ENCODE measurements around the gene RBM38. TPM values are rescaled to one million over a fixed set of nuclear protein-coding genes. Genes with fewer than 3 reads are reported as not detected.

RBM38 gene
- total and polyA plus RNA-seq, 9 donors = 31.7 to 63.7 (median 55.2) TPM

DNA sequence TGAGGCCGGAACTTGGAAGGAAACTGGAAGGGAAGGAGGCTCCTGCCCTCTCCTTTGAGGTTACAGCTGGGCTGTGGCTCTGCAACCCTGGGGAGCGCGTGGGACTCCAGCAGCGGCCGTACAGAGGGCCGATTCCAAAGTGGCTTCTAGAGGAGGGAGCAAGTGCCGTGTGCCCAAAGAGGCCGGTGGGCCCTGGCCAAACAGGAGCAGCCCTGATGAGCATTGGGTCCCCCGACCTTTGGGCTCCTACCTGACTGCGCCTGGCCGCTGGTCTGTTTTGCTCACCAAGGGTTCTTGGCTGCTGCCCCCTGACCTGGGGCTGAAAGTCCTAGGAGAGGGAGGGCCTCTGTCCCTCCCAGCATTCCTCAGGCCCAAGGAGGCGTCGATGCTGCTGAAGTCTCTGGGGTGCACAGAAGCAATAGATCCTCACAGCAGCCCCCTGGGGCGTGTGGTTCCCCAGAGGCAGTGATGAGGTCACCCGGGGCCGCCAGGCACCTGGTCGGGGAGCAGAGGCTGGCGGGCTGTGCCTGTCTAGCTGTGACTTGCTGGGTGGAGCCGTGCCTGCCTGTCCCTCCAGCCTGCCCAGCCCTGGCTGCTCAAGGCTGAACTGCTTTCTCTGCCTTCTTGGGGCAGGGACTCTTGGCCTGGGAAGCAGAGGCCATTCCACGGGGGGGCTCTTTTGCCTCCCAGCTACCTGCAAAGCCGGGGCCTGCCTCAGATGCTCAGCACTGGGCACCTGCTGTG, 9.8 kb downstream of the RBM38 start:
- Histone ChIP-seq H3K27me3 (ENCODE audit: control insufficient read depth, insufficient read depth, low read length) (no peaks in the 10 kb centered on the region), H3K4me3 (ENCODE audit: low read length) (no peak overlapping the region), H3K4me1 (ENCODE audit: control insufficient read depth, insufficient read depth, low read length) (peaks cover 54% of the 10 kb centered on the region), H3K9me3 (replicated peaks; ENCODE audit: control insufficient read depth, low read depth, low read length) (no peaks in the 10 kb centered on the region), H3K27ac (ENCODE audit: low read length) (no peak overlapping the region), H3K36me3 (ENCODE audit: control insufficient read depth, insufficient read depth, low read length) (peaks cover 77% of the 10 kb centered on the region)
- 86% methylated on average over 21 of the region's 21 CpGs for WGBS (ENCODE audit: insufficient coverage)
- DNase-seq = no peak

DNA sequence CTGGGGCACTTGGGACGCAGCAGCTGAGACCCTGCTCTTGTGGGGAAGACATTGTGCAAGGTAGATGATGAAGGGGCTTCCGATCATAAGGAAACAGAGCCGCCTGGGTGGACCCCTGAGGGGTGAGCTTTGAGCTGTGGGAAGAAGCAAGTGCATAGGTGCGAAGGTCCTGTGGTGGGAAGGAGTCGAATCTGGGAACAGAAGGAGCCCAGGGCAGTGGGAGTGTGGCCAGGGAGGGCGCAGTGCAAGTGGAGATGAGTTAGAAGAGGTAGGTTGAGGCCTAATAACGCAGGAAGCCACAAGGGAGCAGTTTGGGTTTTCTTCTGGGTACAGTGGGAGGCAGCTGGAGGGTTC, 10.3 kb downstream of the RBM38 start:
- 91% methylated on average over 7 of the region's 7 CpGs for WGBS (ENCODE audit: insufficient coverage)
- H3K36me3 ChIP-seq (ENCODE audit: control insufficient read depth, insufficient read depth, low read length) = peaks cover 75% of the 10 kb centered on the region
- no peak overlapping the region for H3K27ac ChIP-seq (ENCODE audit: low read length)
- H3K27me3 ChIP-seq (ENCODE audit: control insufficient read depth, insufficient read depth, low read length) = no peaks in the 10 kb centered on the region
- no peak for DNase-seq
- H3K4me1 ChIP-seq (ENCODE audit: control insufficient read depth, insufficient read depth, low read length) = peaks cover 49% of the 10 kb centered on the region
- no peak overlapping the region for H3K4me3 ChIP-seq (ENCODE audit: low read length)
- H3K9me3 ChIP-seq (replicated peaks; ENCODE audit: control insufficient read depth, low read depth, low read length) = no peaks in the 10 kb centered on the region

DNA sequence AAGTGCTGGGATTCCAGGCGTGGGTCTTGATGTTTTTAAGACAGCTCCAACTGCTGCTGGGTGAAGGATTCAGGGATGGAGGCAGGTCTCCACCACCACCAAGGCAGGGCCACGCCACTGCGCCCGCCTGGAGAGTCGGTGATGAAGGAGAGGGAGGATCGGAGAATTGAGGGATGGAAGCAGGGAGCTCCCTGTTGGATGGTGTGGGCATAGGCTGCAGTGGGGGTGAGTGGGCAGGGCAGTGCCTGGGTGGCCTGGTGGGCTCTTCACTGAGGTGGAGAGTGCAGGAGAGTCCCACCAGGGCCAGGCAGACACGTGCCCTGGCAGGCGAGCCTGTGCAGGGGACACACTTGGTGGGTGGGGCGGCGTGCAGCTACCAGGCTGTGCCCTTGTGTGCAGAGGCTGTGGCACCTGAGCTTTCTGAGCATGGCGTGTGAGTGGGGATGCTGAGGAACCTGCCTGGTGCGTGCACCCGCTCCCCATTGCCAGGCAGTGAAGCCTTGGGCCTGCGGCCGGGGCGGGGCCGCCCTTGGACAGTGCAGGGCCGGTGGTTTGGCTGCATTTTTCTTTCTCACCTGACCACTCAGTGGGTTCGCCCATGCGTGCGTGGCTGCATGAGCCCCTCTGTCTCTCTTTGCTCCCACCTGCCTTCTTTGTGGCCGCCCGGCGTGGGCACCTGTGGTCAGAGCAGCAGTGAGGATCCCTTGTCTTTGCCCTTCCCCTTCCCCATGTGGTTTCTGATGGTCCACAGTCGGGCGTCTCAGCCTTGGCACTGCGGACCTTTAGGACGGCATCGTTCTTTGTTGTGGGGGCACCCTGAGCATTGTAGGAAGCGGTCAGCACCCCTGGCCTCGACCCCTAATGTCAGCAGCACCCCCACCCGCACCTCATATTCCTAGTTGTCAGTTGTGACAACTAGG, 11.3 kb downstream of the RBM38 start:
- 93% methylated on average over 30 of the region's 32 CpGs for WGBS (ENCODE audit: insufficient coverage)
- Histone ChIP-seq H3K27ac (ENCODE audit: low read length) (no peak overlapping the region), H3K36me3 (ENCODE audit: control insufficient read depth, insufficient read depth, low read length) (peaks cover 69% of the 10 kb centered on the region), H3K27me3 (ENCODE audit: control insufficient read depth, insufficient read depth, low read length) (no peaks in the 10 kb centered on the region), H3K9me3 (replicated peaks; ENCODE audit: control insufficient read depth, low read depth, low read length) (no peaks in the 10 kb centered on the region), H3K4me3 (ENCODE audit: low read length) (no peak overlapping the region), H3K4me1 (ENCODE audit: control insufficient read depth, insufficient read depth, low read length) (peaks cover 44% of the 10 kb centered on the region)
- DNase-seq = no peak

DNA sequence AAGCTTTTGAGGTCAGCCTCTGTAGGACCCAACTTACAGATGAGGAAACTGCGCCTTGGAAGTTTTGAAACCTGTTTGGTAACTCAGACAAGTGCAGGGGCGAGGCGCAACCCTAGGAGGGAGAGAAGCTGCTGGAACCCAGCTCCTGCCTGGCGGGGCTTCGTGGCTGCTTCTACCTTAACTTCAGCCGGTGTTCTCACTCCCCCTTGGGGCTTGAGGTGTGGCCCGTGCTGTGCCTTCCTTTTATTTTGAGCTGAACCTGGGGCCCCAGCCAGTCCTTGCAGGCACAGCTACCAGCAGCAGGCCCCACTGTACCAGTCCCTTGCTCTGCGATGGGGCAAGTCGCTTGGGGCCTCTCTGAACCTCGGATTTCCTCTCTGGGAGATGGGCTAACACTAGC, 12.0 kb downstream of the RBM38 start:
- no peak overlapping the region for H3K4me3 ChIP-seq (ENCODE audit: low read length)
- H3K4me1 ChIP-seq (ENCODE audit: control insufficient read depth, insufficient read depth, low read length) = peaks cover 44% of the 10 kb centered on the region
- H3K36me3 ChIP-seq (ENCODE audit: control insufficient read depth, insufficient read depth, low read length) = peaks cover 72% of the 10 kb centered on the region
- no peaks in the 10 kb centered on the region for H3K27me3 ChIP-seq (ENCODE audit: control insufficient read depth, insufficient read depth, low read length)
- 85% methylated on average over 9 of the region's 10 CpGs for WGBS (ENCODE audit: insufficient coverage)
- H3K9me3 ChIP-seq (replicated peaks; ENCODE audit: control insufficient read depth, low read depth, low read length) = no peaks in the 10 kb centered on the region
- no peak overlapping the region for H3K27ac ChIP-seq (ENCODE audit: low read length)
- no peak for DNase-seq

DNA sequence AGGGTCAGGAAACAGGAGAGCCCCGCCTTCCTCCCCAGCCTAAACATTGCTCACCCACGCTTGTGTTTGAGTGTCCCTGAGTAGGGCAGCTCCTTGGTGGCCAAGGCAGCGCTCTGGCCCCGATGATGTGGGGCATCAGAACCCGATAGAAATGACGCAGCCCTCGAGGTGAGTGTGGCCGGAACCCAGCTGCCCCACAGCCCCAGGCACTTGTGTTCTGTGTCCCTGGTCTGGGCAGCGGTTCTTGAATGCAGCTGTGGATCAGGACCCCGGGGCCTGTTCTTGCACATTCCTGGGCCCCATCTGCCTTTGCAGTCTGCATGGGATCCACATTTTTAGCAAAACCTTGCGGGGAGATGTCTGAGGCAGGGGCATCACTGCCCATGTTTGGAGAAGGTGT, 12.8 kb downstream of the RBM38 start:
- Histone ChIP-seq H3K4me1 (ENCODE audit: control insufficient read depth, insufficient read depth, low read length) (peaks cover 43% of the 10 kb centered on the region), H3K9me3 (replicated peaks; ENCODE audit: control insufficient read depth, low read depth, low read length) (no peaks in the 10 kb centered on the region), H3K36me3 (ENCODE audit: control insufficient read depth, insufficient read depth, low read length) (peaks cover 80% of the 10 kb centered on the region), H3K27me3 (ENCODE audit: control insufficient read depth, insufficient read depth, low read length) (no peaks in the 10 kb centered on the region), H3K4me3 (ENCODE audit: low read length) (no peak overlapping the region), H3K27ac (ENCODE audit: low read length) (no peak overlapping the region)
- 88% methylated on average over 9 of the region's 11 CpGs for WGBS (ENCODE audit: insufficient coverage)
- DNase-seq = no peak

DNA sequence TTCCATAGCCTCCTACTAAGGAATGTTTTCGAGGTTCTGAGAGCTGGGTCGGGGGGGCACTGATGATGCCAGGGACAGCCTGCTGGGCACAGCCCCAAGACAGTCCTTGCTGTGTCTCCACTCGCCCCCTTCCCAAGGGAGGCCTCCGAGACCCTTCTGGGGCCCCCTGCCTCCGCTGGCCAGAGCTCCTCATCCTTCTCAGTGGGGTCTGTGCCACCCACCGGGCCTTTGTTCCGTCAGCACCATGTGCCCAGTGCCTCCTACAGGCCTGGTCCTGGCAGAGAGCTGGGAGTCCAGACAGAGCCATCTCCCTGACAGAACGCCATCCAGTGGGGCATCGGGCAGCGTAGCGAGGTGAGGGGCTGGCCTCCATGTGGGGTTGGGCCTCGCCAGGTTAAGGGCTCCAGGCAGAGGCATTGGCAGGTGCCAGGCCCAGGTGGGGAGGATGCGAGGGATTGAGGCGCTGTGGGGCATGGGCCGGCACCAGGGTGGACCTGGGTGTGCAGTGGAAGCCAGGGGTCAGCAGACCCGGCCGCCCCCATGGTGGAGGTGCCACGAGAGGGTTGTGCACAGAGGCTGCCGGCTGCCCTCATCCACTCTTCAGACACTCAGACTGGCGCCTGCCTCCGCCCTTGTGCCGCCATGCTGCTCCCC, 13.3 kb downstream of the RBM38 start:
- no peak overlapping the region for H3K27ac ChIP-seq (ENCODE audit: low read length)
- no peaks in the 10 kb centered on the region for H3K9me3 ChIP-seq (replicated peaks; ENCODE audit: control insufficient read depth, low read depth, low read length)
- peaks cover 43% of the 10 kb centered on the region for H3K4me1 ChIP-seq (ENCODE audit: control insufficient read depth, insufficient read depth, low read length)
- DNase-seq = no peak
- H3K4me3 ChIP-seq (ENCODE audit: low read length) = no peak overlapping the region
- H3K36me3 ChIP-seq (ENCODE audit: control insufficient read depth, insufficient read depth, low read length) = peaks cover 79% of the 10 kb centered on the region
- WGBS (ENCODE audit: insufficient coverage) = 94% methylated on average over 19 of the region's 22 CpGs
- no peaks in the 10 kb centered on the region for H3K27me3 ChIP-seq (ENCODE audit: control insufficient read depth, insufficient read depth, low read length)

DNA sequence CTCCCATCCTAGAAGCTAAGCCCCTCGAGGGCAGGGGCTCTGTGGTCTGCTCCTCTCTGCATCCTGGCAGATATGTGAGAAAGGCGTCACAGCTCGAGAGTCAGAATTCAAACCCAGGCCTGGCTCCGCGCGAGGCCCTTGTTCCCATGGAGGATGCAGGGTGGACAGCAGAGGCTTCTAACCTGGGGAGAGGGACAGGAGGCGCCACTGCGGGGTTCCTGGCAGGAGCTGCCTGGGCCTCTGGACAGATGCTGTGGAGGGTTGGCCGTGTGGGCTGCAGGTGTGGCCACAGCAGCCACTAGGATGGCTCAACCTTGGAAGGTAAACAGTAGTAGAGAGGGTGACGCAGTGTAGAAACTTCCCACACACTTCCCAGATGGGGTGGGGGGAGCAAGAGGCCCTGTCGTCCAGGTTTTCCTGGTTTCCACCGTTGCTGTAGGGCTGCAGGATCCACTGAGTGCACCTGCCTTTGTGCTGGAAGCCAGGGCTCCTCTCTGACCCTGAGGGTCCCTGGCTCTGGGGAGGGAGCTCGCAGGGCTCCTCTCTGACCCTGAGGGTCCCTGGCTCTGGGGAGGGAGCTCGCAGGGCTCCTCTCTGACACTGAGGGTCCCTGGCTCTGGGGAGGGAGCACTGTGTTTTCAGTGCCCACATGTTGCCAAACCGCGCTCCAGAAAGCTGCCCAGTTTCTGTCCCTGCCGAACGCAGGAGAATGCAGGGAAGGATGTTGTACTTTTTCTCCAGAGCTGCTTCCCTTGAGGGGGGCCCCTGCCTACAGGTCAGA, 14.2 kb downstream of the RBM38 start:
- H3K36me3 ChIP-seq (ENCODE audit: control insufficient read depth, insufficient read depth, low read length) = peaks cover 74% of the 10 kb centered on the region
- WGBS (ENCODE audit: insufficient coverage) = 84% methylated on average over 14 of the region's 18 CpGs
- no peak for DNase-seq

DNA sequence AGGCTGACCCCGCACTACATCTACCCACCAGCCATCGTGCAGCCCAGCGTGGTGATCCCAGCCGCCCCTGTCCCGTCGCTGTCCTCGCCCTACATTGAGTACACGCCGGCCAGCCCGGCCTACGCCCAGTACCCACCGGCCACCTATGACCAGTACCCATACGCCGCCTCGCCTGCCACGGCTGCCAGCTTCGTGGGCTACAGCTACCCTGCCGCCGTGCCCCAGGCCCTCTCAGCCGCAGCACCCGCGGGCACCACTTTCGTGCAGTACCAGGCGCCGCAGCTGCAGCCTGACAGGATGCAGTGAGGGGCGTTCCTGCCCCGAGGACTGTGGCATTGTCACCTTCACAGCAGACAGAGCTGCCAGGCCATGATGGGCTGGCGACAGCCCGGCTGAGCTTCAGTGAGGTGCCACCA, 16.4 kb downstream of the RBM38 start:
- Histone ChIP-seq H3K36me3 (ENCODE audit: control insufficient read depth, insufficient read depth, low read length) (peaks cover 59% of the 10 kb centered on the region), H3K4me1 (ENCODE audit: control insufficient read depth, insufficient read depth, low read length) (peaks cover 30% of the 10 kb centered on the region), H3K9me3 (replicated peaks; ENCODE audit: control insufficient read depth, low read depth, low read length) (no peaks in the 10 kb centered on the region), H3K27me3 (ENCODE audit: control insufficient read depth, insufficient read depth, low read length) (no peaks in the 10 kb centered on the region), H3K27ac (ENCODE audit: low read length) (no peak overlapping the region), H3K4me3 (ENCODE audit: low read length) (no peak overlapping the region)
- WGBS (ENCODE audit: insufficient coverage) = 90% methylated on average over 28 of the region's 29 CpGs
- no peak for DNase-seq

More for the DNA sequence above, 14.2 kb downstream of the RBM38 start:
- Histone ChIP-seq H3K4me3 (ENCODE audit: low read length) (no peak overlapping the region), H3K27ac (ENCODE audit: low read length) (no peak overlapping the region), H3K4me1 (ENCODE audit: control insufficient read depth, insufficient read depth, low read length) (peaks cover 41% of the 10 kb centered on the region), H3K27me3 (ENCODE audit: control insufficient read depth, insufficient read depth, low read length) (no peaks in the 10 kb centered on the region), H3K9me3 (replicated peaks; ENCODE audit: control insufficient read depth, low read depth, low read length) (no peaks in the 10 kb centered on the region)

DNA sequence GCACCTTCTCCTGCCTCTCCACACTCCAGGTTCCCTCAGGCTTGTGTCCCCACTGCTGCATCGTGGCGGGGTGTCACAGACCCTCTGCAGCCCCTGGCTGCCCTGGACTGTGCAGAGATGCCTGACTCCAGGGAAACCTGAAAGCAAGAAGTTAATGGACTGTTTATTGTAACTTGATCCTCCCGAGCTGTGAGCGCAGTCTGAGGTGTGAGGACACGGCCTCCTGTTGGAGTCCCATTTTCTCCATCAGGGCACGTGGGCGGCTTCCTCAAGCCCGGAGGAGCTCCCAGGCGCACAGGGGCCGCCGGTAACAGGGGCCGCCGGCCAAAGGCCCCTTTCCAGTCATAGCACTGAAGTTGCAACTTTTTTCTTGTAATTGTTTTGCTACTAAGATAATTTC, 16.9 kb downstream of the RBM38 start:
- DNase-seq = no peak
- H3K27me3 ChIP-seq (ENCODE audit: control insufficient read depth, insufficient read depth, low read length) = no peaks in the 10 kb centered on the region
- H3K27ac ChIP-seq (ENCODE audit: low read length) = no peak overlapping the region
- H3K36me3 ChIP-seq (ENCODE audit: control insufficient read depth, insufficient read depth, low read length) = peaks cover 54% of the 10 kb centered on the region
- 20% methylated on average over 5 of the region's 13 CpGs for WGBS (ENCODE audit: insufficient coverage)
- H3K4me1 ChIP-seq (ENCODE audit: control insufficient read depth, insufficient read depth, low read length) = peaks cover 30% of the 10 kb centered on the region
- H3K9me3 ChIP-seq (replicated peaks; ENCODE audit: control insufficient read depth, low read depth, low read length) = no peaks in the 10 kb centered on the region
- H3K4me3 ChIP-seq (ENCODE audit: low read length) = no peak overlapping the region

Data from muscle of leg (tissue), 11 donors.